ENCODE results near the gene C11orf71. TPM values are rescaled to one million over a fixed set of nuclear protein-coding genes. Genes with fewer than 3 reads are reported as not detected.
A peak's percentile ranks its signal among the peaks of the same experiment; 100 is the strongest.

The C11orf71 gene
- total RNA-seq, 6 donors from 2014 or later: 6.2 to 16.8 (median 8.3) TPM

- peaks cover 0 to 5% (median 0%) of the 10 kb centered on the region in 4 donors for H3K36me3 ChIP-seq
- DNase-seq (no peak), ATAC-seq (ENCODE audit: low FRiP score in 2 of 2) (no peak)
- no peak for TF ChIP-seq EP300 (IDR thresholded peaks at IDR 0.05)
- no peak for TF ChIP-seq CTCF (IDR thresholded peaks at IDR 0.05)
- TF ChIP-seq POLR2AphosphoS5 (IDR thresholded peaks at IDR 0.05): no peak
- TF ChIP-seq POLR2A (IDR thresholded peaks at IDR 0.05): no peak
- H3K4me3 ChIP-seq: peak overlapping the region in 1 of 4 donors; percentile 58
- peak overlapping the region in 3 of 4 donors; percentile 97 to 99 (median 99) for H3K27ac ChIP-seq
- 59 to 62% methylated on average over 4 of the region's 4 CpGs for WGBS, 2 donors
- peaks cover 7 to 50% (median 34%) of the 10 kb centered on the region in 4 donors for H3K4me1 ChIP-seq
- no peaks in the 10 kb centered on the region for H3K9me3 ChIP-seq
- no peaks in the 10 kb centered on the region for H3K27me3 ChIP-seq
These were observed 1.9 kb downstream of the C11orf71 start for GRCh38 chr11:114398303-114398920.

GRCh38 chr11:114397349-114397982 lies 2.8 kb downstream of the C11orf71 start:
- no peak overlapping the region for H3K27ac ChIP-seq
- TF ChIP-seq CTCF (IDR thresholded peaks at IDR 0.05): no peak
- no peak for TF ChIP-seq POLR2AphosphoS5 (IDR thresholded peaks at IDR 0.05)
- TF ChIP-seq POLR2A (IDR thresholded peaks at IDR 0.05): no peak
- TF ChIP-seq EP300 (IDR thresholded peaks at IDR 0.05): no peak
- DNase-seq (no peak), ATAC-seq (ENCODE audit: low FRiP score in 2 of 2) (no peak)
- peaks cover 1 to 40% (median 28%) of the 10 kb centered on the region in 4 donors for H3K4me1 ChIP-seq
- H3K9me3 ChIP-seq: no peaks in the 10 kb centered on the region
- no peaks in the 10 kb centered on the region for H3K27me3 ChIP-seq
- no peak overlapping the region for H3K4me3 ChIP-seq
- 77 to 90% methylated on average over 2 of the region's 2 CpGs for WGBS, 2 donors
- no peaks in the 10 kb centered on the region for H3K36me3 ChIP-seq

DNA sequence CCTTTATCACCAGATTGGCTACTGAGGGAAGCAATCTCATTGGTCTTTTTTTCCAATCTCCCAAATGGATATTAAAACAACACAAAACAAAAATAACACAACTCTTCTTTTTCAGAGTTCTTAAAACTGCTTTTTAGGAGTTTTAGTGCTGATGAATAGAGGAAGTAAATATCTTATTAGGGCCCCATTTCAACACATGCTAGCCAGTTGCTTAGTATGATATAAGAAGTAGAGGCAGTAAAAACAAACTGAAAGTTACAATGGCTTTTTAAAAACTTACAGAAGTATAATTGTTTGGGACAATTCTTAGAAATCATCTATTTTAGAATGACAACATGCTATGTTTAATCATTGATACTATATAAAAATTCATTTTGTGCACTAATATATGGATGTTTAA lies 3.4 kb downstream of the C11orf71 start:
- H3K27me3 ChIP-seq: no peaks in the 10 kb centered on the region
- ATAC-seq (ENCODE audit: low FRiP score in 2 of 2) (no peak), DNase-seq (no peak)
- no peak overlapping the region for H3K4me3 ChIP-seq
- TF ChIP-seq CTCF (IDR thresholded peaks at IDR 0.05) (no peak), EP300 (IDR thresholded peaks at IDR 0.05) (no peak), POLR2A (IDR thresholded peaks at IDR 0.05) (no peak), POLR2AphosphoS5 (IDR thresholded peaks at IDR 0.05) (no peak)
- no peaks in the 10 kb centered on the region for H3K36me3 ChIP-seq
- no peaks in the 10 kb centered on the region for H3K9me3 ChIP-seq
- no peak overlapping the region for H3K27ac ChIP-seq
- H3K4me1 ChIP-seq: peaks cover 0 to 36% (median 26%) of the 10 kb centered on the region in 4 donors

GRCh38 chr11:114395736-114396135 lies 4.6 kb downstream of the C11orf71 start:
- WGBS, 2 donors: 39 to 47% methylated on average over 3 of the region's 3 CpGs
- Histone ChIP-seq H3K27me3 (no peaks in the 10 kb centered on the region), H3K36me3 (no peaks in the 10 kb centered on the region), H3K4me1 (peaks cover 0 to 29% (median 22%) of the 10 kb centered on the region in 4 donors), H3K9me3 (no peaks in the 10 kb centered on the region), H3K4me3 (no peak overlapping the region), H3K27ac (no peak overlapping the region)
- DNase-seq: no peak
- no peak for ATAC-seq (ENCODE audit: low FRiP score in 2 of 2)
- TF ChIP-seq EP300 (IDR thresholded peaks at IDR 0.05) (no peak), CTCF (IDR thresholded peaks at IDR 0.05) (no peak), POLR2AphosphoS5 (IDR thresholded peaks at IDR 0.05) (no peak), POLR2A (IDR thresholded peaks at IDR 0.05) (no peak)
